HG02759 (cell line): ENCODE results near the gene EMC8.

ENCODE experiments used
- ATAC-seq: cut with Tn5 transposase; IDR thresholded peaks from one replicate; pipeline ENCODE4 v1.9.1; 2021; ENCODE audit warnings: mild to moderate bottlenecking, moderate library complexity; ENCODE audit not compliant: unreplicated experiment

EMC8 gene

DNA sequence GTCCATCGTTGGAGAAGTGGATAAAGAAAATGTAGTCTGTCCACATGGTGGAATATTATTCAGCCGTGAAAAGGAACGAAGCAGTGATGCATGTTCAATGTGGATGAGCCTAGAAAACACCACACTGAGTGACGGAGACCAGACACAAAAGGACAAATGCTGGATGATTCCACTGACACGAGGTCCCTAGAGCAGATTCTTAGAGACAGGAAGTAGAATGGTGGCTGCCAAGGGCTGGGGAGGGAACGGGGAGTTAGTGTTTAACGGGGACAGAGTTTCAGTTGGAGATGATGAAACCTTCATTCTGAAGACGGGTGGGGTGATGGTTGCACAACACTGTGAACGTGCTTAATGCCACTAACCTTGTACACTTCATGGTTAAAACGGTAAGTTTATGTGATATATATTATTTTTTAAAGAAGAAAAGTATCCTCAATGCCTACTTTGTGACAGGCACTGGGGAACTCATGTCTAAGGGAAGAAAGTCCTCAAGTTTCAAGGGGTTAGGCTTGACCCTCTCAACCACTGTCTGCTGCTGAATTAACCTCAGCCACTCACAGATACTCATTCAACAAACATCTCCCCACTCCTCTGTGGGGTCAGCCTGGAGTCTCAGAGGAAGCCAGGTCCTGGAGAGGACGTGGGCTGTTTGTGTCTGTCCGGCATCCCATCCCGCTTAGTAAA is 66.0 kb downstream of the EMC8 start:
- ATAC-seq, result no peak

DNA sequence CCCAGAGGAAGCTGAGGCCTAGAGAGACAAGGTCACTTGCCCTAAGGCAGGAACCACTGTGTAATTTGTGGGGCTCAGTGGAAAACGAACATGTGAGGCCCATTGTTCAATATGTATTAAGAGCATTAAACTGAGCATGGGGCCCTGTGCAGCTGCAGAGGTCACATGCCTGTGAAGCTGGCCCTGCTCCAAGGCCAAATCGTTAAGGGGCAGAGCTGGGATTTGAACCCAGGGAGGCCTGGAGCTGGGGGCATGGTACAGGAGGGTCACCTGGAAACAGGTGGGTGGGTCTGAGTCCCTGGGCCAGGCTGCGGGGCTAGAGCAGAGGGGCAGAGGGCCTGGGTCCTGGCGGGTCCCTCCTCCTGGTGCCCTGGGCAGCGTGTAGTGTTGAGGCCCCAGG is 68.2 kb downstream of the EMC8 start:
- no peak for ATAC-seq

DNA sequence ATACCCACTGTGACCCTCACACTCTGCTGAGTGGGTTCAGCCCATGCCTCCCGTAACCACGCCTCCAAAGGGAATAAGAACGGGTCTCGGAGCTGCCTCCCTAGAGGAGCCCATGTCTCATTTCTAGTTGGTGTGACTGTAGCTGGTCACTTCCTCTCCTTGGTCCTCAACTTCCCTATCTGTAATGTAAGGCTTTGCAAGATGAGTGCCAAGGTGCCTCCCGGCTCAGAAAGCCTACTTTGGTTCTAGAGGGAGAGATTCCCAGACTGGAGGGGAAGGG is 69.2 kb downstream of the EMC8 start:
- no peak for ATAC-seq

DNA sequence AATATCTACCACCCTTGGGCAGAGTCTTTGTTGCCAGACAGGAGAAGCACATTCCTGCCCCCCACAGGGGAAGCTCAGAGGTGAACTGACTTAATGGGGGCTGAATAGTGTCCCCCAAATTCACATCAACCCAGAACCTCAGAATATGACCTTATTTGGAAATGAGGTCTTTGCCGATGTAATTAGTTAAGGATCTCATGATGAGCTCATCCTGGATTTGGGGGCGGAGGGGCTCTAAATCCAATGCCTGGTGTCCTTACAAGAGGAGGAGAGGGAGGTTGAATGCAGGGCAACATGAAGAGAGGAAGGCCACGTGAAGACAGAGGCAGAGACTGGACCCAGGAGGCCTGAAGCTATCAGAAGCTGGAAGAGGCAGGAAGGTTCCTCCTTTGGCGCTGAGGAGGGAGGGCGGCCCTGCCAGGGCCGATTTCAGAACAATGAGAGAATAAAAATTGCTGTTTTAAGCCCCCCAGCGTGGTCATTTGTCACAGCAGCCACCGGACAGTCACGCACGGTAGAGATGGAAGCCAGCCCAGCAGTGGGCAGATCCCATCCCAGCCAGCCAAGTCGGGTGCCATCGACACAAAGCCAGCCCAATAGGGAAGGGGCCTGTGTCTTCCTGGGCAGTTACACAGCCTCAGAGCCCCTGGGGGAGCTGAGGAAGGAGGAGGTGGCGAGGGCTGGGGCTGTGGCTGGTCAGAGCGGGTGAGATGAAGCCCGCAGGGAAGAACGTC is 69.7 kb downstream of the EMC8 start:
- ATAC-seq, result no peak

- no peak for ATAC-seq
Observed at GRCh38 chr16:85728879-85729278, 70.5 kb downstream of the EMC8 start.
